Measurements from ENCODE around the gene ZBTB21. TPM values are rescaled to one million over a fixed set of nuclear protein-coding genes. Genes with fewer than 3 reads are reported as not detected.

ZBTB21 gene
- total and polyA plus RNA-seq, 2 of the 8 experiments (the other 6 are each of a cell fraction or from before 2014, with no cell fraction given), result 3.9 to 17.8 TPM

DNA sequence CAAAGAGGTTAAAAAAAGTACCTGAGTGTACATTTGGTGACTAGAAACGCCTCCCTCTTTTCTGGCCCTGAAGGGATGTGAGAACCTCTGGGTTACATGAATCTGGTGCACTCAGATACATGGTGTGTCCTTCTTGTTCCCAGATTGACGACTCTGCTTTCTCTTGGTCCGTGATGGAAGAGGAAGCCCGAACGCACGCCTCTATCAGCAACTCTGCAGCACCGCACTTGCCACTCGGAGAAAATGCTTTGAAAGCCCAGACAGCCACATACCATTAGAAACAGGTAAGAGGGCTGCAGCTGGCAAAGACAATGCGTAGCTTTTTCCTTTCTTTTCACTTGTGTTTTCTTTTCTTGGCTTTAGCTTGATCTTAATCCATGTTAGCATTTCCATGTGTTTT is 21.1 kb upstream of the ZBTB21 start:
- Histone ChIP-seq H3K27ac (ENCODE audit: low read depth, low read length) (no peak overlapping the region), H3K79me1 (ENCODE audit: low read depth, low read length) (no peaks in the 10 kb centered on the region), H3K23ac (ENCODE audit: insufficient read length) (no peak overlapping the region), H2BK5ac (ENCODE audit: low read depth, low read length) (no peak overlapping the region), H3K23me2 (ENCODE audit: low read depth, low read length) (peaks cover 10% of the 10 kb centered on the region; the same call in 1 of the 2 replicates), H3K9ac (replicated peaks in 1 of 4; ENCODE audit: extremely low read depth in 1 of 4, low read depth in 3 of 4, low read length in 3 of 4) (no peak overlapping the region), H2AK5ac (ENCODE audit: low read depth, low read length) (no peak overlapping the region), H3K4ac (replicated peaks; ENCODE audit: insufficient read length, low read depth, low read length) (no peak overlapping the region), H2BK15ac (ENCODE audit: low read length) (no peak overlapping the region), H2BK12ac (ENCODE audit: low read depth, low read length) (no peak overlapping the region), H3K4me1 (replicated peaks in 1 of 4; ENCODE audit: control insufficient read depth in 3 of 4, insufficient read depth in 4 of 4, low read length in 3 of 4) (no peaks in the 10 kb centered on the region; a peak in 1 of 7 replicates), H2BK20ac (ENCODE audit: low read length) (no peak overlapping the region), H3K79me2 (ENCODE audit: control insufficient read depth in 1 of 2, insufficient read depth in 2 of 2, low read length in 2 of 2) (no peaks in the 10 kb centered on the region), H3K4me3 (ENCODE audit: extremely low read depth in 1 of 4, insufficient read depth in 2 of 4, low read depth in 3 of 4, low read length in 4 of 4) (no peak overlapping the region), H3K18ac (ENCODE audit: extremely low read depth, low read length) (no peak overlapping the region), H3K56ac (replicated peaks; ENCODE audit: insufficient read length, low read depth, low read length) (no peak overlapping the region), H4K5ac (ENCODE audit: insufficient read length, low read depth, low read length) (no peak overlapping the region), H2AFZ (ENCODE audit: low read length) (no peak overlapping the region), H3K14ac (ENCODE audit: insufficient read length) (no peak overlapping the region), H3K9me3 (ENCODE audit: insufficient read depth in 2 of 2, low read depth in 1 of 2, low read length in 1 of 2) (no peaks in the 10 kb centered on the region), H3K4me2 (ENCODE audit: insufficient read depth in 1 of 2, low read depth in 2 of 2, low read length in 2 of 2) (no peak overlapping the region), H3K27me3 (replicated peaks in 1 of 4; ENCODE audit: control insufficient read depth in 3 of 4, extremely low read depth in 1 of 4, insufficient read depth in 3 of 4, low read length in 3 of 4) (no peaks in the 10 kb centered on the region; a peak in 1 of 7 replicates), H4K91ac (replicated peaks; ENCODE audit: insufficient read length, low read length) (no peak overlapping the region), H4K20me1 (replicated peaks in 1 of 2; ENCODE audit: control insufficient read depth in 1 of 2, insufficient read depth in 2 of 2, low read length in 2 of 2) (peaks cover 0 to 7% of the 10 kb centered on the region in 2 experiments), H3K36me3 (ENCODE audit: control insufficient read depth in 2 of 4, insufficient read depth in 4 of 4, low read length in 3 of 4) (no peaks in the 10 kb centered on the region), H4K8ac (ENCODE audit: extremely low read depth, insufficient read depth, low read length) (no peak overlapping the region), H2BK120ac (replicated peaks; ENCODE audit: low read depth, low read length) (no peak overlapping the region)
- no peak for FAIRE-seq
- DNase-seq (ENCODE audit: low read depth in 1 of 2, low spot score in 2 of 2), result no peak
- POLR2A ChIA-PET (ENCODE audit: partially characterized antibody), result no interaction called here
- WGBS, 2 experiments (ENCODE audit: extremely low coverage in 1 of 2, insufficient coverage in 1 of 2, insufficient read length in 1 of 2, insufficient replicate concordance in 2 of 2, low coverage in 1 of 2, low lambda C conversion rate in 2 of 2, missing lambda C conversion rate in 1 of 2), result 76% methylated on average over 8 of the region's 9 CpGs; no CpG with 5 or more reads in 1 of the 2 experiments
- CTCF ChIA-PET (ENCODE audit: partially characterized antibody), result interaction anchor here (0.6 to 1.9 kb wide), 2 partner anchors 214 to 356 kb away, joined by 3 to 4 read pairs; no protein-coding TSS in a partner anchor
- TF ChIP-seq SP1 (IDR thresholded peaks at IDR 0.05; ENCODE audit: low read depth, low read length), result no peak
- TF ChIP-seq TAF1 (IDR thresholded peaks at IDR 0.05; ENCODE audit: low read depth, low read length), result no peak
- TF ChIP-seq POU5F1 (IDR thresholded peaks at IDR 0.05; ENCODE audit: low read depth, low read length), result no peak
- no peak for TF ChIP-seq USF2 (IDR thresholded peaks at IDR 0.05; ENCODE audit: low read length)
- no peak for TF ChIP-seq PHF8 (conservative IDR thresholded peaks at IDR 0.05; ENCODE audit: low read depth, low read length)
- no peak for TF ChIP-seq CHD1 (IDR thresholded peaks at IDR 0.05; ENCODE audit: low read depth, low read length)
- TF ChIP-seq RFX5 (IDR thresholded peaks at IDR 0.05; ENCODE audit: borderline replicate concordance, low read depth, low read length), result no peak
- TF ChIP-seq RBBP5 (IDR thresholded peaks at IDR 0.05; ENCODE audit: borderline replicate concordance, low read depth, low read length), result no peak
- TF ChIP-seq BACH1 (IDR thresholded peaks at IDR 0.05; ENCODE audit: low read length), result no peak
- TF ChIP-seq YY1 (IDR thresholded peaks at IDR 0.05; ENCODE audit: low read depth, low read length), result no peak
- TF ChIP-seq POLR2A (IDR thresholded peaks at IDR 0.05; ENCODE audit: control extremely low read depth in 1 of 2, low read depth in 2 of 2, low read length in 2 of 2), result no peak
- no peak for TF ChIP-seq POLR2AphosphoS5 (IDR thresholded peaks at IDR 0.05; ENCODE audit: low read depth, low read length)
- TF ChIP-seq SIRT6 (IDR thresholded peaks at IDR 0.05; ENCODE audit: low read length), result no peak
- no peak for TF ChIP-seq EGR1 (IDR thresholded peaks at IDR 0.05; ENCODE audit: borderline replicate concordance, low read depth, low read length)
